Measurements from ENCODE around the gene EVI5. TPM values are rescaled to one million over a fixed set of nuclear protein-coding genes. Genes with fewer than 3 reads are reported as not detected.
A peak's percentile ranks its signal among the peaks of the same experiment; 100 is the strongest.

The EVI5 gene
- total and polyA plus RNA-seq, 4 experiments from 2014 or later: 0.16 to 1.7 (median 0.57) TPM

DNA sequence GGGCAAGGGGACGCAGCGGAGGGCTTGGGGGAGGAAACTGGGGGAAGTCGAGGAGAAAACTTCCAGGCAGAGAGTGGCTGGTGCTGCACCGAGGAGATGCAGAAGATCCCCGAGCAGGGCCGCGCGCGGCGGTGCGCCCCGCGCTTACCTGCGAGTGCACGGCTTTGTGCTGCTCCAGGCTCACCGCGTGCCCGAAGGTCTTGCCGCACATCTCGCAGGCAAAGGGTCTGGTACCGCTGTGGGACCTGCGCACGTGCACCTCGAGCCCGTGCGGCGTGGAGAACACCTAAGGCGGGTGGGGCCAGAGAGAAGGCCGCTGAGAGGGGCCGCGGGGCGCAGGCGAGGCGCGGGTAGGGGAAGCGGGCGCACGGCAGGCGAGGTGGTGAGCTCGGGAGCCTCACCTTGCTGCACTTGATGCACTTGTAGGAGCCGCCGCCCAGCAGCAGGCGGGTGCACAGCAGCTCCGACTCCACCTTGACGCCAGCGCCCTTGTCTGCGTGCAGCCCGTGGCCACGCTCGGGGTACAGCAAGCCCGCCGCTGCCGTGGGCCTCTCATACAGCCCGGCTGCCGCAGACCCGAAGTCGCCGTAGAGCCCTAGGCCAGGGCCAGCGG is 304.6 kb downstream of the EVI5 start:
- DNase-seq: no peak
- Histone ChIP-seq H3K27me3 (ENCODE audit: insufficient read depth, low read length) (no peaks in the 10 kb centered on the region), H3K27ac (ENCODE audit: low read depth, low read length) (no peak overlapping the region), H3K4me3 (ENCODE audit: low read length in 2 of 2) (no peak overlapping the region), H3K4me1 (ENCODE audit: insufficient read depth, low read length) (peaks cover 65% of the 10 kb centered on the region), H3K9me3 (ENCODE audit: control insufficient read depth in 1 of 2, low read length in 2 of 2) (no peaks in the 10 kb centered on the region), H3K36me3 (ENCODE audit: insufficient read depth, low read length) (no peaks in the 10 kb centered on the region)
- Mint-ChIP-seq H3K4me1 (peaks cover 30 to 83% (median 53%) of the 10 kb centered on the region in 4 donors), H3K27ac (peak overlapping the region in 2 of 7 donors; percentile 35 to 77), H3K4me3 (peak overlapping the region in 5 of 8 donors; percentile 22 to 84 (median 62)), H3K9me3 (peaks cover 0 to 2% (median 0%) of the 10 kb centered on the region in 8 donors), H3K27me3 (no peaks in the 10 kb centered on the region), H3K36me3 (peaks cover 9 to 64% of the 10 kb centered on the region in 2 donors)
- intact Hi-C loops (cut with micrococcal nuclease): loop anchor here (10.0 kb wide), 3 partner anchors 484 to 676 kb away; partner anchors contain the start of gene DIPK1A
- ChIA-PET POLR2A (ENCODE audit: partially characterized antibody) (interaction anchor here (1.1 kb wide), 1 partner anchor 164 kb away, joined by 3 read pairs; no protein-coding TSS in a partner anchor), CTCF (ENCODE audit: partially characterized antibody) (interaction anchor here (1.4 to 2.8 kb wide), 2 partner anchors 170 to 483 kb away, joined by 4 to 10 read pairs; no protein-coding TSS in a partner anchor)

DNA sequence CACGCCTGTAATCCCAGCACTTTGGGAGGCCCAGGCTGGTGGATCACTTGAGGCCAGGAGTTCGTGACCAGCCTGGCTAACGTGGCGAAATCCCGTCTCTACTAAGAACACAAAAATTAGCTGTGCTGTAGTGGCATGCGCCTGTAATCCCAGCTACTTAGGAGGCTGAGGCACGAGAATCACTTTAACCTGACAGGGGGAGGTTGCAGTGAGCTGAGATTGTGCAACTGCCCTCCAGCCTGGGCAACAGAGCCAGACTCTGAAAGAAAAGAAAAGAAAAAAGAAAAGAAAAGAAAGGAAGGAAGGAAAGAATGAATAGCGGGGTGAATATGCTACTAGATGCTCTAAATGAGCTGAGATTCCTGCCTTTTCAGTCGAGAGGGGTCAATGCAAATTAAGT is 305.3 kb downstream of the EVI5 start:
- H3K27me3 Mint-ChIP-seq: no peaks in the 10 kb centered on the region
- H3K4me3 ChIP-seq (ENCODE audit: low read length in 2 of 2): no peak overlapping the region
- peak overlapping the region in 6 of 8 donors; percentile 22 to 84 (median 52) for H3K4me3 Mint-ChIP-seq
- no peaks in the 10 kb centered on the region for H3K36me3 ChIP-seq (ENCODE audit: insufficient read depth, low read length)
- ChIA-PET CTCF (ENCODE audit: partially characterized antibody) (interaction anchor here (1.4 to 2.8 kb wide), 2 partner anchors 170 to 482 kb away, joined by 4 to 10 read pairs; no protein-coding TSS in a partner anchor), POLR2A (ENCODE audit: partially characterized antibody) (interaction anchor here (1.1 kb wide), 1 partner anchor 163 kb away, joined by 3 read pairs; no protein-coding TSS in a partner anchor)
- H3K27ac Mint-ChIP-seq: peak overlapping the region in 6 of 7 donors; percentile 17 to 87 (median 74)
- no peaks in the 10 kb centered on the region for H3K9me3 ChIP-seq (ENCODE audit: control insufficient read depth in 1 of 2, low read length in 2 of 2)
- no peak for DNase-seq
- H3K36me3 Mint-ChIP-seq: peaks cover 9 to 66% of the 10 kb centered on the region in 2 donors
- H3K27ac ChIP-seq (ENCODE audit: low read depth, low read length): no peak overlapping the region
- peaks cover 72% of the 10 kb centered on the region for H3K4me1 ChIP-seq (ENCODE audit: insufficient read depth, low read length)
- intact Hi-C loops (cut with micrococcal nuclease): no loop called here
- peaks cover 0 to 2% (median 0%) of the 10 kb centered on the region in 8 donors for H3K9me3 Mint-ChIP-seq
- no peaks in the 10 kb centered on the region for H3K27me3 ChIP-seq (ENCODE audit: insufficient read depth, low read length)
- peaks cover 32 to 83% (median 58%) of the 10 kb centered on the region in 4 donors for H3K4me1 Mint-ChIP-seq

GRCh38 chr1:92478393-92478792 is 306.5 kb downstream of the EVI5 start:
- DNase-seq: peak in 1 of 5 donors; percentile 36
- H3K36me3 Mint-ChIP-seq: peaks cover 9 to 64% of the 10 kb centered on the region in 2 donors
- H3K36me3 ChIP-seq (ENCODE audit: insufficient read depth, low read length): no peaks in the 10 kb centered on the region
- peaks cover 38 to 85% (median 63%) of the 10 kb centered on the region in 4 donors for H3K4me1 Mint-ChIP-seq
- peak overlapping the region in 6 of 7 donors; percentile 70 to 89 (median 78) for H3K27ac Mint-ChIP-seq
- H3K27me3 Mint-ChIP-seq: no peaks in the 10 kb centered on the region
- no peaks in the 10 kb centered on the region for H3K9me3 ChIP-seq (ENCODE audit: control insufficient read depth in 1 of 2, low read length in 2 of 2)
- H3K9me3 Mint-ChIP-seq: peaks cover 0 to 2% (median 0%) of the 10 kb centered on the region in 8 donors
- no peak overlapping the region for H3K4me3 ChIP-seq (ENCODE audit: low read length in 2 of 2)
- intact Hi-C loops (cut with micrococcal nuclease): no loop called here
- no peaks in the 10 kb centered on the region for H3K27me3 ChIP-seq (ENCODE audit: insufficient read depth, low read length)
- ChIA-PET POLR2A (ENCODE audit: partially characterized antibody) (interaction anchor here (6.2 kb wide), 1 partner anchor 6 kb away, joined by 91 read pairs; the partner anchor contains the start of gene GFI1), CTCF (ENCODE audit: partially characterized antibody) (interaction anchor here (0.8 to 2.8 kb wide), 3 partner anchors 7 to 169 kb away, joined by 3 to 10 read pairs (median 3); no protein-coding TSS in a partner anchor)
- H3K27ac ChIP-seq (ENCODE audit: low read depth, low read length): no peak overlapping the region
- peak overlapping the region in 3 of 8 donors; percentile 13 to 84 (median 43) for H3K4me3 Mint-ChIP-seq
- H3K4me1 ChIP-seq (ENCODE audit: insufficient read depth, low read length): peaks cover 82% of the 10 kb centered on the region

DNA sequence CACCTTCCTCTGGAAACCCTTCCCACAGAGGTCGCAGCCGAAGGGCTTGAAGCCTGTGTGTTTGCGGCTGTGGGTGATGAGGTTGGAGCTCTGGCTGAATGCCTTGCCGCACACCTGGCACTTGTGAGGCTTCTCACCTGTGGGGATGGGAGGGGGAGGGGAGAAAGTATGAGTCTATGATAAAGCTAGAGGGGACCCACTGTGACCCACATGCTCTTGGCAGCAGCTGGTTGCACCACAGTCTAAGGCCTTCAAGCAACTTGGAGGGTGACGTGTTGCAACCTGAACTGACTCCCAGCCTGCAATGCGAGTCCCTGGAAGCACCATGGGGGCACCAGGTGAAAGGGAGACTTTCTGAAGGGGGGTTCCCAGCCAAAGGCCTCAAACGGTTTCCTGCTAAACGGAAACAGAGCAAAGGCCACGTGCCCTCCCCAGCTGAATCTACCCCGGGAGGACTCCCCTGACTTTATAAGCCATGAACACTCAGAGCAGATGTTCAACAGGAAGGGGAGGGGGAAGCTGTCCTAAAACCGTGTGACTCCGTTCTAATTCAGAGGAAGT is 308.8 kb downstream of the EVI5 start:
- Histone ChIP-seq H3K27me3 (ENCODE audit: insufficient read depth, low read length) (no peaks in the 10 kb centered on the region), H3K9me3 (ENCODE audit: control insufficient read depth in 1 of 2, low read length in 2 of 2) (no peaks in the 10 kb centered on the region), H3K4me1 (ENCODE audit: insufficient read depth, low read length) (peaks cover 65% of the 10 kb centered on the region), H3K27ac (ENCODE audit: low read depth, low read length) (peak overlapping the region; percentile 22), H3K4me3 (ENCODE audit: low read length in 2 of 2) (no peak overlapping the region), H3K36me3 (ENCODE audit: insufficient read depth, low read length) (no peaks in the 10 kb centered on the region)
- POLR2A ChIA-PET (ENCODE audit: partially characterized antibody): interaction anchor here (0.9 to 6.2 kb wide), 6 partner anchors 9 to 158 kb away, joined by 3 to 91 read pairs (median 4); partner anchors contain the start of gene GFI1
- Mint-ChIP-seq H3K4me3 (peak overlapping the region in 7 of 8 donors; percentile 21 to 63 (median 52)), H3K4me1 (peaks cover 37 to 77% (median 59%) of the 10 kb centered on the region in 4 donors), H3K9me3 (peaks cover 0 to 2% (median 0%) of the 10 kb centered on the region in 8 donors), H3K27me3 (no peaks in the 10 kb centered on the region), H3K36me3 (peaks cover 9 to 52% of the 10 kb centered on the region in 2 donors), H3K27ac (peak overlapping the region; percentile 58 to 89 (median 86))
- DNase-seq: peak; percentile 46 to 90 (median 54)
- CTCF ChIA-PET (ENCODE audit: partially characterized antibody): interaction anchor here (1.5 kb wide), 1 partner anchor 9 kb away, joined by 11 read pairs; no protein-coding TSS in a partner anchor
- intact Hi-C loops (cut with micrococcal nuclease): loop anchor here (1.0 kb wide), 1 partner anchor 9 kb away; no protein-coding TSS in a partner anchor

DNA sequence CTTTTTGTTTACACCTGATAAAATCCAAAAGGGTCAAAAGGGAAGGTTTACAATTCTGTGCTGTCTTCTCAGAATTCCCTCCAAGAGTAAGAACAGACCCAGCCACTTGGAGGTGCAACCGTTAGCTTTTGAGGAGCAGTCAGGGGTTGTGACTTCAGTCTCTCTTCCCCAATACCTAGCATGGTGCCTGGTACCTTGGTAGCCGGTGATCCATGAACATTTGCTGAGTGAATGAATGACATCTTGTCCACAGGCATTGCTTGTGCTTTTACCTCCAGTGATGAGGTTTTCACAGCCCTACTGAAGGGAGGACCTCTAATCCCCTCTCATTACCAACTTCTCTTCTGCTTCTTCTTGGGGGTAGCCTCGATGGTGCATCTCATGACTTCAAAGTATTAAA is 309.9 kb downstream of the EVI5 start:
- DNase-seq: no peak
- Mint-ChIP-seq H3K27me3 (no peaks in the 10 kb centered on the region), H3K9me3 (peaks cover 0 to 2% (median 0%) of the 10 kb centered on the region in 8 donors), H3K4me1 (peaks cover 40 to 78% (median 56%) of the 10 kb centered on the region in 4 donors), H3K27ac (peak overlapping the region; percentile 10 to 89 (median 73)), H3K36me3 (peaks cover 12 to 60% of the 10 kb centered on the region in 2 donors), H3K4me3 (peak overlapping the region in 1 of 8 donors; percentile 25)
- peak overlapping the region; percentile 26 for H3K27ac ChIP-seq (ENCODE audit: low read depth, low read length)
- H3K27me3 ChIP-seq (ENCODE audit: insufficient read depth, low read length): no peaks in the 10 kb centered on the region
- intact Hi-C loops (cut with micrococcal nuclease): no loop called here
- H3K9me3 ChIP-seq (ENCODE audit: control insufficient read depth in 1 of 2, low read length in 2 of 2): no peaks in the 10 kb centered on the region
- H3K36me3 ChIP-seq (ENCODE audit: insufficient read depth, low read length): no peaks in the 10 kb centered on the region
- no peak overlapping the region for H3K4me3 ChIP-seq (ENCODE audit: low read length in 2 of 2)
- ChIA-PET POLR2A (ENCODE audit: partially characterized antibody) (interaction anchor here (0.8 to 6.2 kb wide), 4 partner anchors 10 to 113 kb away, joined by 3 to 91 read pairs (median 4); partner anchors contain the start of gene GFI1), CTCF (ENCODE audit: partially characterized antibody) (interaction anchor here (1.0 to 2.4 kb wide), 6 partner anchors 9 to 165 kb away, joined by 4 to 19 read pairs (median 4); no protein-coding TSS in a partner anchor)
- H3K4me1 ChIP-seq (ENCODE audit: insufficient read depth, low read length): peaks cover 64% of the 10 kb centered on the region

- H3K36me3 Mint-ChIP-seq: peaks cover 6 to 49% of the 10 kb centered on the region in 2 donors
- Histone ChIP-seq H3K9me3 (ENCODE audit: control insufficient read depth in 1 of 2, low read length in 2 of 2) (no peaks in the 10 kb centered on the region), H3K27ac (ENCODE audit: low read depth, low read length) (peak overlapping the region; percentile 28), H3K4me1 (ENCODE audit: insufficient read depth, low read length) (peaks cover 53% of the 10 kb centered on the region), H3K4me3 (ENCODE audit: low read length in 2 of 2) (no peak overlapping the region), H3K36me3 (ENCODE audit: insufficient read depth, low read length) (no peaks in the 10 kb centered on the region), H3K27me3 (ENCODE audit: insufficient read depth, low read length) (no peaks in the 10 kb centered on the region)
- peaks cover 35 to 67% (median 47%) of the 10 kb centered on the region in 4 donors for H3K4me1 Mint-ChIP-seq
- H3K4me3 Mint-ChIP-seq: peak overlapping the region in 7 of 8 donors; percentile 41 to 84 (median 49)
- ChIA-PET POLR2A (ENCODE audit: partially characterized antibody) (interaction anchor here (0.8 to 6.2 kb wide), 5 partner anchors 11 to 114 kb away, joined by 3 to 91 read pairs (median 4); partner anchors contain the start of gene GFI1), CTCF (ENCODE audit: partially characterized antibody) (interaction anchor here (0.7 to 2.4 kb wide), 9 partner anchors 10 to 164 kb away, joined by 3 to 19 read pairs (median 4); no protein-coding TSS in a partner anchor)
- no peaks in the 10 kb centered on the region for H3K9me3 Mint-ChIP-seq
- intact Hi-C loops (cut with micrococcal nuclease): no loop called here
- DNase-seq: peak in 1 of 5 donors; percentile 26
- no peaks in the 10 kb centered on the region for H3K27me3 Mint-ChIP-seq
- peak overlapping the region; percentile 61 to 89 (median 82) for H3K27ac Mint-ChIP-seq
Measured at GRCh38 chr1:92473781-92474495, 311.0 kb downstream of the EVI5 start.
